Measurements from ENCODE around the gene ALDH2.

ALDH2 gene

GRCh38 chr12:111864913-111865312 lies 98.2 kb downstream of the ALDH2 start:
- no peak overlapping the region for H3K4me3 ChIP-seq
- peaks cover 100% of the 10 kb centered on the region for H4K20me1 ChIP-seq
- H3K36me3 ChIP-seq: peaks cover 98% of the 10 kb centered on the region
- no peaks in the 10 kb centered on the region for H3K4me1 ChIP-seq
- no peak overlapping the region for H3K27ac ChIP-seq
- no peak overlapping the region for H3K9ac ChIP-seq
- no peak for TF ChIP-seq Cebpa-rat (IDR thresholded peaks at IDR 0.05)
- H3K27me3 ChIP-seq: no peaks in the 10 kb centered on the region
- no peaks in the 10 kb centered on the region for H3K9me3 ChIP-seq
- no peak overlapping the region for H3K4me2 ChIP-seq

Measured in BLaER1 (cell line).